Peyer's patch (tissue), 4 donors: ENCODE measurements around the gene GAK. TPM values are rescaled to one million over a fixed set of nuclear protein-coding genes. Genes with fewer than 3 reads are reported as not detected.

Source experiments
- DNase-seq, 3 donors: peaks; one replicate each; pipeline ENCODE4 v3.0.0-alpha.2; 2017 to 2019
- H3K27ac ChIP-seq, 4 donors: fragments of 200-600 bp; sonication (generic); one replicate each; pipeline ENCODE4 v1.5.1; 2016 to 2019
- H3K27me3 ChIP-seq, 2 donors: fragments of 200-600 bp; sonication (generic); one replicate each; pipeline ENCODE4 v1.5.1; 2019
- H3K36me3 ChIP-seq, 3 donors: fragments of 200-600 bp; sonication (generic); one replicate each; pipeline ENCODE4 v1.5.1; 2016 to 2019
- H3K4me1 ChIP-seq, 4 donors: fragments of 200-600 bp; sonication (generic); one replicate each; pipeline ENCODE4 v1.5.1; 2016 to 2019
- H3K4me3 ChIP-seq, 4 donors: fragments of 200-600 bp; sonication (generic); 1 replicate in 3 of 4; 2 replicates in 1 of 4; pipeline ENCODE4 v1.5.1; 2016 to 2019; ENCODE audit warnings: mild to moderate bottlenecking in 1 of 4
- H3K9me3 ChIP-seq, 4 donors: fragments of 200-600 bp; sonication (generic); one replicate each; pipeline ENCODE4 v1.5.1; 2016 to 2019; ENCODE audit warnings: mild to moderate bottlenecking in 1 of 4
- CTCF ChIP-seq, 6 experiments: fragments of 450-650 bp in 4 of 6; fragments of 200-600 bp in 2 of 6; sonication (generic) in 1 of 6; IDR thresholded peaks; one replicate each; pipeline ENCODE4 v1.5.1; 2017 to 2019; ENCODE audit warnings: antibody characterized with exemption in 6 of 6, mild to moderate bottlenecking in 3 of 6, moderate library complexity in 1 of 6
- POLR2A ChIP-seq, 2 donors: fragments of 450-650 bp; IDR thresholded peaks; one replicate each; pipeline ENCODE4 v1.5.1; 2017; ENCODE audit warnings: antibody characterized with exemption in 2 of 2, mild to moderate bottlenecking in 2 of 2, moderate library complexity in 2 of 2
- total RNA-seq, 4 donors: library from RNA; depleted of rRNA; stranded (reverse); fragments of >200 nt; gene quantifications; one replicate each; pipeline ENCODE4 v1.1.0, GENCODE V29; 2016

The GAK gene
- total RNA-seq, 4 donors from 2014 or later, result 248 to 362 (median 351) TPM

- H3K27ac ChIP-seq, result no peak overlapping the region
- no peak for DNase-seq
- TF ChIP-seq POLR2A (IDR thresholded peaks at IDR 0.05) (no peak), CTCF (IDR thresholded peaks at IDR 0.05) (no peak)
- H3K36me3 ChIP-seq, result no peaks in the 10 kb centered on the region
- H3K27me3 ChIP-seq, result no peaks in the 10 kb centered on the region
- no peaks in the 10 kb centered on the region for H3K4me1 ChIP-seq
- H3K9me3 ChIP-seq, result no peaks in the 10 kb centered on the region
- H3K4me3 ChIP-seq, result no peak overlapping the region
Observed at GRCh38 chr4:804804-805203, 127.3 kb downstream of the GAK start.

DNA sequence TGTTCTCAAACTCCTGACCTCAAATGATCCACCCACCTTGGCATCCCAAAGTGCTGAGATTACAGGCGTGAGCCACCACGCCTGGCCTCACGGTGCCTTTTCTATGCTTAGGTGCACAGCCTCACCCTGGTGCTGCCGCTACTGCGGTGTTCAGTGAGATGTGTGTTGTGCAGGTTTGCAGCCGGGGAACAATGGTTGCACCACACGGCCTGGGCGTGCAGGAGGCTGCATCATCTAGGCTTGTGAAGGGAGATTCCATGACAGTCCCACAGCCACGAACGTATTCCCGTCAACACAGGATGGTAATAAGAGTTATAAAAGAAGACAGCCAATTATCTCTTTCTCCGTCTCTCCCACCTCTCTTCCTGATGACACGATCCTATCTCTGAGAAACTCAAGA lies 128.2 kb downstream of the GAK start:
- H3K36me3 ChIP-seq, result no peaks in the 10 kb centered on the region
- no peak for DNase-seq
- no peaks in the 10 kb centered on the region for H3K9me3 ChIP-seq
- H3K4me1 ChIP-seq, result no peaks in the 10 kb centered on the region
- no peak overlapping the region for H3K4me3 ChIP-seq
- H3K27ac ChIP-seq, result no peak overlapping the region
- H3K27me3 ChIP-seq, result no peaks in the 10 kb centered on the region
- TF ChIP-seq POLR2A (IDR thresholded peaks at IDR 0.05) (no peak), CTCF (IDR thresholded peaks at IDR 0.05) (no peak)

DNA sequence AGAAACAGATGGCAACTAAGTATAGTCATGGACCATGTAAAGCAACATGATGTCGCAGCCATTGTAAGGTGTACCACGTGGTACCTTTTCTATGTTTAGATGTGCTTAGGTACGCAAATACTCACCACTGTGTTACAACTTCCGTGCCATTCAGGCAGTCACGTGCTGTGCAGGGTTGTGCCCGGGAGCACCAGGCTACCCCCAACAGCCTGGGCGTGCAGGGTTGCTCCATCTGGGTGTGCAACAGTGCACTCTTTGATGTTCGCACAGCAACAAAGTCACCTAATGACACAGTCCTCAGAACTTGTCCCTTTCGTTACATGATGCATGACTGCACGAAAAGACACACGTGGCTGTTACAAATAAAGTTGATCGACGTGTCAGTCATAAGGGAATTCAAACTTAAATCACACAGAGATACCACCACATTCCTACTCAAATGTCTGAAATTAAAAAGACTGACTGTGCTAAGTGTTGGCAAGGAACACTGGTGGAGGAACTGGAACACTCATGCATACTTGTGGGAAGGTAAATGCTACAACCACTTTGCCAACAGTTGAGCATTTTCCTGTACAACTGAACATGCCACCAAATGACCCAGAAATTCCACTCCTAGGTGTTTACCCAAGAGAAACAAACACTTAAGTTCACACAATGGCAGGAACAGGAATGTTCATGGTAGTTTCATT lies 130.5 kb downstream of the GAK start:
- Histone ChIP-seq H3K36me3 (no peaks in the 10 kb centered on the region), H3K4me3 (no peak overlapping the region), H3K4me1 (no peaks in the 10 kb centered on the region)

More for the DNA sequence above, 130.5 kb downstream of the GAK start:
- no peaks in the 10 kb centered on the region for H3K9me3 ChIP-seq
- TF ChIP-seq CTCF (IDR thresholded peaks at IDR 0.05), result no peak
- no peak for TF ChIP-seq POLR2A (IDR thresholded peaks at IDR 0.05)
- DNase-seq, result no peak
- no peak overlapping the region for H3K27ac ChIP-seq
- no peaks in the 10 kb centered on the region for H3K27me3 ChIP-seq

Other genes with a start within 250 kb of the GAK start
- 10 to 100 TPM in 2 of 4 donors, 1 to 10 TPM in 2; 4.1 to 13.3 (median 9.4) TPM for gene SLC49A3, start 243.2 kb downstream of the GAK start, total RNA-seq
- gene PCGF3, start 226.5 kb downstream of the GAK start, total RNA-seq, result 100 to 1,000 TPM in 2 of 4 donors, 10 to 100 TPM in 2; 58.3 to 168 (median 93.0) TPM
- under 1 TPM in 2 of 4 donors, not detected in 2; 0.35 to 0.67 TPM for gene CPLX1, start 106.2 kb downstream of the GAK start, total RNA-seq
- 100 to 1,000 TPM in 1 of 4 donors, 10 to 100 TPM in 3; 46.1 to 111 (median 56.6) TPM for gene TMEM175, start 144 bp upstream of the GAK start, total RNA-seq
- gene DGKQ, start 41.3 kb upstream of the GAK start, total RNA-seq, result 100 to 1,000 TPM in 2 of 4 donors, 10 to 100 TPM in 2; 32.2 to 119 (median 101) TPM
- gene IDUA, start 54.7 kb upstream of the GAK start, total RNA-seq, result 100 to 1,000 TPM in 1 of 4 donors, 10 to 100 TPM in 3; 40.4 to 114 (median 71.4) TPM
- 10 to 100 TPM in 3 of 4 donors, under 1 TPM in 1; 0.83 to 35.7 (median 24.3) TPM for gene SLC26A1, start 61.1 kb upstream of the GAK start, total RNA-seq
- gene FGFRL1, start 79.3 kb upstream of the GAK start, total RNA-seq, result 10 to 100 TPM; 10.3 to 29.7 (median 26.8) TPM
- gene RNF212, start 181.2 kb upstream of the GAK start, total RNA-seq, result 1 to 10 TPM in 3 of 4 donors, not detected in 1; 4.5 to 6.6 (median 5.4) TPM
- gene SPON2, start 240.3 kb upstream of the GAK start, total RNA-seq, result 100 to 1,000 TPM in 3 of 4 donors, 10 to 100 TPM in 1; 64.3 to 519 (median 165) TPM